Measurements from ENCODE around the gene TRPM4.
A peak's percentile ranks its signal among the peaks of the same experiment; 100 is the strongest.
"Not testable (repeated sequence)": the region's sequence is repeated elsewhere in the genome, so short reads cannot be mapped to it uniquely, and the experiment has no call there.

TRPM4 gene

DNA sequence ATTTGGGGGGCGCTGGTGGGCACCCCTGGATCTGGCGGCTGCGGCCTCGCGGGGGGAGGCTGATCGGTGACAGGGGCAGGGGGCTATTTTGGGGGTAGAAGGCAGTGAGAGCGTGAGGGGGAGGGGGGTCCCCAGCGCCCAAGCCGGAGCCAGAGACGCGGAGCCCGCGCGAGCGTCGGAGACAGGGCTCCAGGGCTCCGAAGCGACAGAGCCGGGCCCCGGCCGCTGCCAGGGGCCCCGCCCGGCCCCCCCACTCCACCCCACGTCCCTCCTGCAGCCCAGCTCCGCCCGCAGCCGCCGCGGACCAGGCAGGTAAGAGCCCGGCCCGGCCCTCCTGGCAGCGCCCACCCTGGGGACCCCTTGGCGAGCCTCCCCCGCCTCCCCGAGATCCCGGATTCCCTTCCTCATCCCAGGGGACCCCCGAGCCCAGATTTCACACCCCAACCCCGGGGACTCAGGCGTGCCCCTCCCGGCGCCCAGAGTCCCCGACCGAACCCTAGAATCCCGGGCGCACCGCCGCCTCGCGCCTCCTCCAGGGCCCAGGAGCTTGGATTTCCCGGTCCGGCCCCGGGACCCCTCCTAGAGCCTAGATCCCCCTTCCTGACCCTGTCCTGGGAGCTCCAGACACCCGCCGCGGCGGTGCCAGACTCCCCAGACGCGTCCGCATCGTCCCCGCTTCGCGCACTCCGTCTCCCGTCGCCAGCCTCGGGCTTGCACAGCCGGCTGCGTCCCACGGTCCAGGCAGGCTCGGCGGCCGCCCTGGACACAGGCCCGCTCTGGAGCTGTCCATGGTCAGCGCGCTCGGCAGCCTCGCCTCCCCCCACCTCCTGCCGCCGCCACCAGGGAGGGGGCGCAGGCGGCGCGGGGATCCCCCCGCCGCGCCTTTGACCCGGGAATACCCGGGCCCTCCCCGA is 37.9 kb upstream of the TRPM4 start, which contains the start of gene PPFIA3:
Gene PPFIA3, plus strand, starts transcription at position 134 of the 914 bp plus-strand sequence. CDS start 8,330 bp downstream, outside the sequence.
- TF ChIP-seq, protein P1, sequence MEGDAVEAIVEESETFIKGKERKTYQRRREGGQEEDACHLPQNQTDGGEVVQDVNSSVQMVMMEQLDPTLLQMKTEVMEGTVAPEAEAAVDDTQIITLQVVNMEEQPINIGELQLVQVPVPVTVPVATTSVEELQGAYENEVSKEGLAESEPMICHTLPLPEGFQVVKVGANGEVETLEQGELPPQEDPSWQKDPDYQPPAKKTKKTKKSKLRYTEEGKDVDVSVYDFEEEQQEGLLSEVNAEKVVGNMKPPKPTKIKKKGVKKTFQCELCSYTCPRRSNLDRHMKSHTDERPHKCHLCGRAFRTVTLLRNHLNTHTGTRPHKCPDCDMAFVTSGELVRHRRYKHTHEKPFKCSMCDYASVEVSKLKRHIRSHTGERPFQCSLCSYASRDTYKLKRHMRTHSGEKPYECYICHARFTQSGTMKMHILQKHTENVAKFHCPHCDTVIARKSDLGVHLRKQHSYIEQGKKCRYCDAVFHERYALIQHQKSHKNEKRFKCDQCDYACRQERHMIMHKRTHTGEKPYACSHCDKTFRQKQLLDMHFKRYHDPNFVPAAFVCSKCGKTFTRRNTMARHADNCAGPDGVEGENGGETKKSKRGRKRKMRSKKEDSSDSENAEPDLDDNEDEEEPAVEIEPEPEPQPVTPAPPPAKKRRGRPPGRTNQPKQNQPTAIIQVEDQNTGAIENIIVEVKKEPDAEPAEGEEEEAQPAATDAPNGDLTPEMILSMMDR (conservative IDR thresholded peaks at IDR 0.05; ENCODE audit: low read depth) = no peak
- peak within 1 kb of the TSS; percentile 88 for H3K27ac ChIP-seq
- CTCF ChIA-PET = interaction anchor here (0.5 to 1.8 kb wide), 4 partner anchors 13 to 596 kb away, joined by 3 to 5 read pairs (median 4); no protein-coding TSS in a partner anchor
- POLR2A ChIA-PET (ENCODE audit: low non-redundant PET) = no interaction called here
- DNase-seq (ENCODE audit: low spot score) = no peak

DNA sequence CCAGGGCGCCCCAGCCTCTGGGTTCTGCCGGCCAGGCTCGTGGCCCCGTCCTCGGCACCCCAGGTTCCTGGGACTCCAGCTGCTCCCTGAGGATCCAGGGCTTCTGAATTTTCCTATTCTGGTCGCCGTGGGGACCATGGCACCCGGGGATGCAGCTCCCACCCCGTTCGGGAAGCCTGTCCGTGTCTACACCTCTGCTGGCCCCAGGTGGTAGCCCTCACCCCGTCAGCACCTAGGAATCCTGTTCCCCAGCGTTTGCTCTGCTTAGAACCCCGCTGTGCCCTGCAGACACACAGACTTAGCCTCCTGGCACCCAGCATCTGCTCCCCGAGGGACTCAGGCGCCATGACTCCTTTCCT is 37.3 kb upstream of the TRPM4 start:
- TF ChIP-seq, protein P1 (conservative IDR thresholded peaks at IDR 0.05; ENCODE audit: low read depth) = no peak
- DNase-seq (ENCODE audit: low spot score) = no peak
- ChIA-PET CTCF (interaction anchor here (0.5 to 1.8 kb wide), 3 partner anchors 14 to 595 kb away, joined by 3 to 5 read pairs (median 4); no protein-coding TSS in a partner anchor), POLR2A (ENCODE audit: low non-redundant PET) (no interaction called here)
- no peak overlapping the region for H3K27ac ChIP-seq

DNA sequence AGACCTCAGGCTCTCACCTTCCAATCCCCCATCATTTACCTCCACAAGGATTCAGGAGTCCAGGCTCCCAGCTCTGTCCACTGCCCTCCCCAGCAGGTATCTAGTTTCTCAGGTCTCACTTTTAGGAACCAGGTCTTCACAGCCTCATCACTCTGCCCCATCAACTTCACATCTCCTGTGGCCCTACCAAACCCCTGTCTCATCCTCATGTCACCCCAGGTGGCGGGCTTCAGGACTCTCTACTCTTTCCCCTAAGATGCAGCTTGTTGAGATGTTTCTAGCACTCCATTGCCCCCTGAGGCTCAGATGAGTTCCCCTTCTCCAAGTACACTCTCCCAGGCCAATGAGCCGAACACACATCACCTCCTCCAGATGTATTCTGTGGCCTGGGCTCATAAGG is 36.7 kb upstream of the TRPM4 start:
- DNase-seq (ENCODE audit: low spot score) = no peak
- ChIA-PET CTCF (interaction anchor here (1.8 kb wide), 1 partner anchor 23 kb away, joined by 5 read pairs; no protein-coding TSS in a partner anchor), POLR2A (ENCODE audit: low non-redundant PET) (no interaction called here)
- no peak overlapping the region for H3K27ac ChIP-seq
- TF ChIP-seq, protein P1 (conservative IDR thresholded peaks at IDR 0.05; ENCODE audit: low read depth) = no peak

DNA sequence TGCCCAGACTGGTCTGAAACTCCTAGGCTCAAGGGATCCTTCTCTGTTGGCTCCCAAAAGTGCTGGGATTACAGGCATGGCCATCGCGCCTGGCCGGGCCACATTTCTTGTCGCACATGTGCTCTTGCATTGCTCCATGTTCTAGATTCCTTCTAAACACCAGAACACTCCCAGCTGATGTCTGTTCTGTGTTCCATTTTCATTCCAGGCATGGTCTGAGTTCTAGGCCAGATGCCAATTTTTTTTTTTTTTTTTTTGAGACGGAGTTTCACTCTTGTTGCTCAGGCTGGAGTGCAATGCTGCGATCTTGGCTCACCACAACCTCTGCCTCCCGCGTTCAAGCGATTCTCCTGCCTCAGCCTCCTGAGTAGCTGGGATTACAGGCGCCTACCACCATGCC is 35.8 kb upstream of the TRPM4 start:
- CTCF ChIA-PET; DNase-seq (ENCODE audit: low spot score); H3K27ac ChIP-seq: not testable (repeated sequence)
- POLR2A ChIA-PET (ENCODE audit: low non-redundant PET) = interaction anchor here (0.6 kb wide), 1 partner anchor 44 kb away, joined by 3 read pairs; no protein-coding TSS in a partner anchor

DNA sequence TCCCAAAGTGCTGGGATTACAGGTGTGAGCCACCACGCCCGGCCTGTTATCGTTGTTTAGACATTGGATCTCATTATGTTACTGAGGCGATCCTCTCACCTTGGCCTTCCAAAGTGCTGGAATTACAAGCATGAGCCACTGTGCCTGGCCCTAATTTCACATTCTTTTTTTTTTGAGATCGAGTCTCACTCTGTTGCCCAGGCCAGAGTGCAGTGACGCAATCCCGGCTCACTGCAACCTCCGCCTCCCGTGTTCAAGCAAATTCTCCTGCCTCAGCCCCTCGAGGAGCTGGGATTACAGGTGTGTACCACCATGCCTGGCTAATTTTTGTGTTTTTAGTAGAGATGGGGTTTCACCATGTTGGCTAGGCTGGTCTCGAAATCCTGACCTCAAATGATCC is 34.3 kb upstream of the TRPM4 start:
- POLR2A ChIA-PET (ENCODE audit: low non-redundant PET) = not testable (repeated sequence)

DNA sequence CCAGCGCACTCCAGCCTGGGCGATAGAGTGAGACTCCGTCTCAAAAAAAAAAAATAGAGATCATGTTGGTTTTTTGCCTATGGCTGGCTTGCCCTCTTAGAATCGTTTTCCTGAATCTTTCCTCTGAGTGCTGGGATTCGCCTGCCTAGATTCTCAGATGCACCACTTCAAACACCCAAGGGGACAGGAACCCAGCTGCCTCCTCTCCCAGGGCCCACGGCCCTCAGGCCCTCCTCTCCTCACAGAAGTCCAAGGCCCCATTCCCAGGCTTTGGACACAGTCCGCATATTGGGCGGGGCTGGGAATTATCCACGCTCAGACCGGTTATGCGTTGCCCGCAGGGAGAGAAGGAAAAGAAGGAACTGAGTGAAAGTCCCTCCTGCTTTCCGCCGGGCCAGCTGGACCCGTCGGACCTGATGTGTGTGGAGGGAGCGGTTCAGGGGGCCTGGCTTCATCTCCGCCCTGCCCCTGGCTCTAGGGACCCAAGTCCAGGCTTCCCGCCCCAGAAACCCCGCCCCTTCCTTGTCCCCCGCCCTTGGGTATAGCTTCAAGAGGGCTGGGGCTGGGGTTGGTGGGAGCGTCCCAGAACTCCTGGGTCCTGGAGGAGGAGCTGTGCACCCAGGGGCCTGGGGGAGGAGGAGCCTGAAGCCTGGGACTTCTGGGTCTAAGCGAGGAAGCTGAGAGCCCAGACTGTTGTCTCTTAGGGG is 32.4 kb upstream of the TRPM4 start:
- ChIA-PET CTCF (interaction anchor here (0.8 kb wide), 1 partner anchor 11 kb away, joined by 3 read pairs; the partner anchor contains the start of gene LIN7B), POLR2A (ENCODE audit: low non-redundant PET) (no interaction called here)
- DNase-seq (ENCODE audit: low spot score) = no peak
- TF ChIP-seq, protein P1 (conservative IDR thresholded peaks at IDR 0.05; ENCODE audit: low read depth) = no peak
- no peak overlapping the region for H3K27ac ChIP-seq

More for the DNA sequence above, 34.3 kb upstream of the TRPM4 start:
- DNase-seq (ENCODE audit: low spot score); H3K27ac ChIP-seq; CTCF ChIA-PET: not testable (repeated sequence)

DNA sequence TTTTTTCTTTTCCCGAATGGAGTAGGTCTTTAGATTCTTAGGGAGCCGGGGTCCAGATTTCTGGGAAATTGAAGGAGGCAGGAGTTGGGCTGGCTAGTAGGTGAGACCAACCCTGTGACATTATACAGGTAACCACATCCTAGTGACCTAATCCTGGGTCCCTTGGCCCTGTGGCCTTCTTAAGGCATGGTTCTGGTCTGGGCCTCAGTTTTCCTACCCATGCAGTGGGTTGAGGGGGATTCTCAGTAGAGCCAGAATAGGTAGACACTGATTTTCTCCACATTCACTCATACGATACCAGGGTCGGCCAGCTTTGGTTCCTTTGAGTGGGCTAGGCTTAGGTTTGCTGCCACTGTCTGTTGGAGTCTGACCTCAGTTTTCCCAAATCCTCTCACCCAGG is 31.0 kb upstream of the TRPM4 start:
- DNase-seq (ENCODE audit: low spot score) = no peak
- ChIA-PET POLR2A (ENCODE audit: low non-redundant PET) (interaction anchor here (0.7 kb wide), 1 partner anchor 23 kb away, joined by 8 read pairs; no protein-coding TSS in a partner anchor), CTCF (interaction anchor here (0.6 kb wide), 1 partner anchor 465 kb away, joined by 7 read pairs; no protein-coding TSS in a partner anchor)
- H3K27ac ChIP-seq = no peak overlapping the region
- TF ChIP-seq, protein P1 (conservative IDR thresholded peaks at IDR 0.05; ENCODE audit: low read depth) = no peak

DNA sequence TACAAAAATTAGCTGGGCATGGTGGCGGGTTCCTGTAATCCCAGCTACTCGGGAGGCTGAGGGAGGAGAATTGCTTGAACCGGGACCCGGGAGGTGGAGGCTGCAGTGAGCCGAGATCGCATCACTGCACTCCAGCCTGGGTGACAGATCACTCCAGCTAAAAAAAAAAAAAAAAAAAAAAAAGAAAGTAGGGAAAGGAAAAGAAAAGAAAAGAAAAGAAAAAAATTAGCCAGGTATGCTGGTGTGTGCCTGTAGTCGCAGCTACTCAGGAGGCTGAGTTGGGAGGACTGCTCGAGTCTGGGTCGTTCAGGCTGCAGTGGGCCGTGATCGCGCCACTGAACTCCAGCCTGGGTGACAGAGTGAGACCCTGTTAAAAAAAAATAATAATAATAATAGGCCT is 30.4 kb upstream of the TRPM4 start:
- peak overlapping the region; percentile 71 for H3K27ac ChIP-seq
- not testable (repeated sequence) for DNase-seq (ENCODE audit: low spot score)
- ChIA-PET CTCF (interaction anchor here (0.6 kb wide), 2 partner anchors 466 to 968 kb away, joined by 3 to 7 read pairs; no protein-coding TSS in a partner anchor), POLR2A (ENCODE audit: low non-redundant PET) (interaction anchor here (0.7 kb wide), 1 partner anchor 22 kb away, joined by 8 read pairs; no protein-coding TSS in a partner anchor)
